Islet of Langerhans (tissue), 1 donor: ENCODE results near the gene MYH9.

ENCODE experiments used
- FAIRE-seq: peaks from one replicate; lab custom pipeline; 2011; peaks lifted over from hg19 to GRCh38; lab: Jason Lieb, UNC

Gene MYH9

DNA sequence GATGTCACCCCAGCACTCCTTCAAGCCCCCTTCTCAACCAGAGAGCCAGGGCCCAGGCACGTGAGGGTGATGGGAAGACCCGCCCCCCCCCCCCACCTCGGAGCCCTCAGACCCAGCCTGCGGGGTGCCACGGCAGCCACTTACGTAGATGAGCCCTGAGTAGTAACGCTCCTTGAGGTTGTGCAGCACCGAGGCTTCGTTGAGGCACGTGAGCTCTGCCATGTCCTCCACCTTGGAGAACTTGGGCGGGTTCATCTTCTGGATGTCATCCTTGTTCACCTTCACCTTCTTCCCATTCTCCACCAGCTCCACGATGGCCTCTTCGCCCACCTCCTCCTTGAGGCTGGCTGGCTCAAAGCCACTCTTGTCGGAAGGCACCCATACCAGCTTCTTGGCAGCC, 39.0 kb downstream of the MYH9 start:
- FAIRE-seq, result no peak

DNA sequence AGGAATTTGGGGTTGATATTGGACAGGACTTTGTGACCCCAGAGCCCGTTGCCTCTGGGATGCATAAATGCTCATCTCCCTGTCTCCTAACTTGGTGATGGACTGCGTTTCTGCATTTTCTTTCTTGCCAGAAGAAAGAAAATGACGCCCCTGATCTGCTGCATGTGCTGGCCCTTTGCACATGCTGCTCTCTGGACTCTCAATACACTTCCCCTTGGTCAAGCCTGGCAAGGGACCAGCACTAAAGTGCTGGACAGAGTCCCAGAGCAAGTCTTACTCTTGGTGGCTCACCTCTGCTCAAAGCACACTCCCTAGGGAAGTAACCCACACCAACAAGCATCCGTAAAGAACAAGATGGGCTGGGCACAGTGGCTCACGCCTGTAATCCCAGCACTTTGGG, 40.7 kb downstream of the MYH9 start:
- FAIRE-seq, result no peak

DNA sequence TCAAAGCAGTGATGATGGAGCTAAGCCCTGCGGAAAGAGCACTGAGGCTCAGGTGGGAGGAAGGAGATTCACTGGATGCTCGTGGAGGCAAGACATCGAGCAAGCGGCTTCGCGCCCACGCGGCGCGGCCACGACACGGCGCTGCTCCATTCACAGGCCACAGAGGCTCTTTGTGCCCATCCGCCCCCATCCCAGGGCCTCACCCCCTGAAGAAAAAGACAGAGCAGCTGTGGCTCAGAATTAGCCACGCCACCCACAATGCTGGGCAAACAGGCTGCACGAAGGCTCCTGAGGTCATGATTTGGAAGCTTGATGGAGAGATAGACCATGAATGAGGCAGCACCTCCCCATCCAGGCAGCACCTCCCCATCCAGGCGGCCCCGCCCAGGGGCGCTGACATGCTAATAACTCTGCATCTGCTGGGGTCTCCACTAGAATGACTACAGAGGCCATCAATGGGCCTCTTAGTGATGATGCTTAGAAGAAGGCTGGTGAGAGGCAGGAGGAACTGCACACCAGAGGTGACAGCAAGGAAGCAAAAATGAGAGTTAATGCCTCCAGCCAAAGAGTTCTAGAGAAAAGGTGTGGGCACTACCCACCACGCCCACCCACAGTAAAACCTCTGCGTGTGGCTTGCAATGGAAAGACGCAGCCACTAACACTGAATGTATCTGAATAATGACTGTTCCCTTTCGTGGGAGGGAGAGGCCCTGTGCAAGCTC, 43.5 kb downstream of the MYH9 start:
- FAIRE-seq, result no peak

DNA sequence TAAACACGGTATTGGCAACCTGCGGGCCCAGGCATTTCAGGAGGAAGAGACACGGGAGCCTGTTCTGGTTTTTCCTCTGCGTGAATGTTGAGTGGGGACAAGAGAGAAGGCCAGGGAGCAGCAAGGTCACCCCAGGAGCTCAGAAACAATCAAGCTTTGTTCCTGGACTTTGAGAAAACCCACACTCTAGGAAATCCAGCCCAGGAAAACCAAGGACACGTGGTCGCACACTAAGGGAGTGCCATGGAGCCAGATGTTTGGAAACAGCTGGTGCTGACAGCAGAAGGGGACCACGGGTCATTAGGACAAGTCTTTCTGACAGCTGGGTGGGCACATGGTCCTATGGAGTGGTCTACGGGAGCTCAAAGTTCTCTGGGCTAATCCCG, 44.1 kb downstream of the MYH9 start:
- FAIRE-seq, result no peak

DNA sequence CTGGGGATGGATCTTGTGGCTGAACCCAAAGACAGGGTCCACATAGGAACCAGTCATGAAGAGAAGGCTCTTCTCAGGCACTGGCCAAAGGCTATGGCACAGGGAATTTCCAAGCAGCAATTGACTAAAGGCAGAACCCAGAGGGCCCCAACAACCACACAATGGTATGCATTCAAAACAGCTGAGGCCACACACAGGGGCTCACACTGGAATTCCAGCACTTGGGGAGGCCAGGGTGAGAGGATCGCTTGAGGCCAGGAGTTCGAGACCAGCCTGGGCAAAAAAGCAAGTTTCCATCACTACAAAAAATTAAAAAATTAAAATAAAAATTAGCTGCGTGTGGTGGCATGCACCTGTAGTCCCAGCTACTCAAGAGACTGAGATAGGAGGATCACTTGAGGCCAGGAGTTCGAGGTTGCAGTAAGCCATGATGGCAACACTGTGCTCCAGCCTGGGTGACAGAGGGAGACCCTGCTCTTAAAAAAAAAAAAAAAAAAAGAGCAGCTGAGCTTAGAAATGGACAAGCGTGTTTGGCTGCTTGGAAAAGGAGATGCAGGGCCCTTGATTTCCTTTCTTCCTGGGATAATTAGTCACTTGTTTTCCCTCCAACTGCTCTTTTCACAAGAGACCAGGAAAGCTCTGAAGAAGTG, 44.6 kb downstream of the MYH9 start:
- FAIRE-seq, result no peak

DNA sequence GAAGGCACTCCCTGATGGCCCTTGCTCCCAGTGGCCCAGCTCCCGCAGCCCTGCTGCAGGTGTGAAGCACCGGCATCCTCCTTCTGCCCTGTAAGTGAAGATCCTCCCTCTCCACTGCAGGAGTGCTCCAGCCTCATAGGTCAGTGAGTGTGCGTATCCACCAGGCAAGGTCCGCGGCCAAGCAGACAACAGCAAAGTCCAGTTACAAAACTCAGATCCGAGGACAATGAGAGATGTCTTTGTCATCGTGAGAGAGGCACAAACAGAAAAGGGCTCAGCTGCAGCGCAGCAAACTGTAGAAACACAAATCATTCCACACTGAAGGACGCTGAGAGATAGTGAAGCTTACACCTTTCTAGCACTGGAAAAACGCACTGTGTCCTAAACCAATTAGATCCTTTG, 46.1 kb downstream of the MYH9 start:
- no peak for FAIRE-seq

DNA sequence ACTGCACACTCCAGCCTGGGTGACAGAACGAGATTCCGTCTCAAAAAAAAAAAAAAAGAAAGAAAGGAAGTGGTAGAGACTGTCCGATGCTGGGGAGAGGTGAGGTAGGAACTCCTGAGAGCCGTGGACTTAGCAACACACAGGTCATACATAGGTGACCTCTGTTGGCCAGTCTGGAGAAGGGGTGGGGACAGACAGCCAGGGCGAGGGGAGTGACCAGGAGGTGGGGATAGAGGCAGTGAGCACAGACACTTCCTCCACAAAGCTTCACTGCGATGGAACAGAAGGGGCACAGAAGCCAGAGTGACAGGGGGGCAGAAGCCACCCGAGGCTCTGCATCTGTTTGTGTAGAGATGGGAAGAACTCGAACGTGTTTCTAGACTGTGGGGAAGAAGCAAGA, 47.1 kb downstream of the MYH9 start:
- FAIRE-seq, result no peak

DNA sequence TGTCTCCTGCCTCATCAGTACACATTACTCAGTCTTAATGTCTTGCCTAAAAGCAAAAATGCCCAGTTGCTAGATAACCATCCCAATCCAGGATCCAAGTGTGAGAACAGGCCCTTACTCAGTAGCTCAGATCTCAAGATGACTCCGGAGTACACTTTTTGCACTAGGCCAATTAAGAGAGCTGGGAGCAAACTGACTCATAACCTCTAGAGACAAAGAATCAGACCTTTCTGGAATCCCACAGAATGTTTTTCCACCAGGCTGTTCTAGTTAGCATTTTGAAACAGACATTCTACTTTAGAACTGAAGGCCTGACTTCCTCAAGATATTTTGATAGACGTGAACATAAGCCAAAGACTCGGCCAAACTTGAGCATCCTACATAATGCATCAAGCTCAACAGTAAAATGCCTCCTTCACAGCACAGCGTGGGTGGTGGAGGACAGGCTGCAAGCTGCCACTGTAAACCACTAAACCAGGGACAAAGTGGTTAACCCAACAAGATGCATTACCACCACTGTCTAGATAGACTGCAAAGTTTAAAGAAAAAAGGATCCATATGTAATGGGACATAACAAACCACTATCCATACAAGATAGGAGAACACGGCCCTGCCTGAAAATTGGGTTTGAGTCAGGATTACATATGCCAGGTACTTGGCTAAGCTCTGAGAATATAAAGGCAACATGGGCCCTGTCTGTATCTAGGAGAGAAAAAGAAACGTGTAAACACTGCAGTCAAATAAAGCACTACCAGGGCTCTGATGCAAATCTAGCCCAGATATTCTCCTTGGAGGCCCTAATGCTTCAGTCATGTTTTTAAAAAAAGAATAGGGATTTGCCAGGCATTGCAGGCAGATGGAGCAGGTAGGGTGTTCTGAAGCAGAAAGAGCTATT, 48.3 kb downstream of the MYH9 start:
- FAIRE-seq, result no peak

DNA sequence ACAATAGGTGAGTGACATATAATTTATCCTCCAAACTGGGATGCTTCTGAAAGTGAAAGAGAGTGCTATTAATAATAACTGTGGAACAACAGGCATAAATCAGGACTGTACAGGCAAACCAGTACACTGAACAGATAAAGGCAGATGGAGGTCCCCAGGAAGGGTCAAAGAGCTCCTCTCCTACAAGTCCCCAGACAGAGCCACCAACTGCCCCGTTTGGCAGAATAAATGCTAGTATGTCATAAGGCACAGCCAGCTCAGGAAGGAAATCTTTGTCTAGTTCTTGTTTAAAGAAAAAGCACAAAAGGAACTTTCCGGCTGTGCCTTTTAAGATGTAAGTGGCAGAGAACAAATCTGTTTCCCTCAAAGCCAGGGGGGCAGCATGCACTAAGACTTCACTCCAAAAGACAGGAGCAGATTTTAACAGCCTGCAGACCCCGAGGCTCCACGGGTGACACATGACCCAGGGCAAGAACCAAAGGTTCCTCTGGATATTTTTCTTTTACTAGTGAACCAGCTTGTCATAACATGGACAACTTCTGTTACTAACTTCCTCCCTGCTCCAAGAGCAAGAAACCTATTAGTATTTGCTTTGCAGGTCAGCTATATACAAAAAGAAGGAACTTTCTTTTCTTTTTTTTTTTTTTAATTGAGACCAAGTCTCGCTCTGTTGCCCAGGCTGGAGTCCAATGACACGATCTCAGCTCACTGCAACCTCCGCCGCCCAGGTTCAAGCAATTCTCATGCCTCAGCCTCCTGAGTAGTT, 50.2 kb downstream of the MYH9 start:
- no peak for FAIRE-seq

DNA sequence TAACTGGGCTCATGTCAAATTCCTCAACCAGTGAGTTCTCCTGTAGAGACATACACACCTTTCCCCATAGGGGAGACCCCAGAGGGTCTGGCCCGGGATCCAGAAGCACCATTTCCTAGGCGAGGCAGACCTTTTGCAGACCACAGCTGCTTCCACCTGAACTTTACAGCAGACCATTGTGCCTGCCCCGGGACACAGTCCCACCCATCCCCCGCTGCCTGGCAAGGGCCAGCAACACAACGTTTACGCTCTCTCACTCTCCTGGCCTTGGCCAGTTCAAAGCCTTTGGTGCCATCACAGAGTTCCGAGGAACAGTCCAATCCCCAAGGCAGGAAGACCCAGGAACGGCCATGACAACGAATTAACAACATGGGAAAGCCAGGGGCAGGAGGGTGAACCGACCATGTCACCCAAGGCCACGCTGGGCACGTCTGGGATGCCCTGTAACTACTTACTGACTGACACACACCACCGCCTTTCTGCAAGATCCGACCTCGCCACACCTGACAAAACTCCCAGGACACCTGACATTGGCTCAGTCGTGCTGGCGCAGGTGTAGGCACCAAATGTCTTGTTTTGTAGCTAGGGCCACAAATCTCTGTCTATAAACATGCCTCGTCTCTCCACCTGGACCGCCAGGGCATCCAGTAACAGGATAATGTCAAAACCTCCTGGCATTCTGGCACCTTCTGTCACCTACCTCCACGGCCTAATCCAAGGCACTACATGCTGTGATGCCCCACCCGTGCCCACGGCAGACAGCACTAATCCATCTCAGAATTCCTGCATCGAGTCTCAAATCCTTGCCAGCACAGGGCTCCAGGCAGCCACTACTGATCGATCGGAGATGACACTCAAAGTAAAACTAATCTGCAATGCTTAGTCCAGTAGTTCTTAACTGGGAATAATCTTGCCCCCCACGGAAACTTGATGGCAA, 51.3 kb downstream of the MYH9 start:
- FAIRE-seq, result no peak

DNA sequence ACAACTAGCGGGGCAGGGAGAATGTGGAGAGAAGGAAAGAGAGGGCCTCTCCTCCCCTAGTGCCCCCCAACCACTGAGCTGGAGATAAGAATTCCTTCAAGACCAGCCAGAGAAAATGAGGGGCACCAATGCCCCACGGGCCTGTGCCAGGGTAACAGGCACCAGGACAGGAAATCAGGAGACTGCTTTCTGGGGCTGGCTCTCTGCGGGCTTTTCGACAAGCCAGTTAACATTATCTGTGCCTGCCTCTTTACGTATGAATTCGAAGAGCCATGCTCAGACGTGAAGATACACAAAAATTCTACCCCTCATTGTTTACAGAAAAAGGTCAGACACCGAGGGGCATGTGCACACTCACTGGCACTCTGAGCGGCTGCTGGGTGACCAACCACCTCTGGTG, 52.1 kb downstream of the MYH9 start:
- no peak for FAIRE-seq

DNA sequence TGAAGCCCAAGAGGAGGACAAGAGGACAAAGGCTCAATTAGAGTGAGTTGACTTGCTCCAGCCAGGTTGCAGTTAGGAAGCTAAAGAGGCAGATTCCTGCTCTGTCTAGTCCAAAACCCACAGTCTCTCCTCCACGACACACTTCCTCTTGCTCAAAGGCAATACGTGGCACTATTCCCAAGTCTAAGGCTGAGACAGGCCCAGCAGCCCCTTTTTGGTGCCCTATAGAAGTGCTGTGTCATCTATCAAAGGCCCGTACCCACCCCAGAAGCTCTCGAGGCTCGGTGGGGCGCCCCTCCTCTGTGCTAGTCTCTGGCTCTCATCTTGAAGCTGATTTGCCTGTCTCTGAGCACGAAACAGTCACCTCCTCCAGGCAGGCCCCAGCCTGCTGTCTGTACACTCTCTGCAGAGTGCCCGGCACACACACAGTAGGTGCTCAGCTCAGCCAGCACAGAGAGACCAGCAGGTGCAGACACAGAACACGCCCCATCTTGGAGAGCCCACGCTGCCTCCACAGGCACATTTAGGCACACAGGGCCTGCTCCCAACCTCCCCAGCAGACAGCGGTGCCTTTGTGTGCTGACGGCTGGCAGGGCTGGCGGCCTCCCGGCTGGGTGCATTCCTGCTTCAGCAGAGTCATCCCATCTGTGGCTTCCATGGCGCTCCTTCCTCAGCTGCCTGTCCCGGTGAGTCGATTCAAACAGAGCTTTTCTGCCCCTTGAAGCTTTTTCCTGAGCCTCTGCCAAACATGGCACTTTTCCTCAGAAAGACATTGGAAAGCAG, 52.8 kb downstream of the MYH9 start:
- FAIRE-seq, result no peak

DNA sequence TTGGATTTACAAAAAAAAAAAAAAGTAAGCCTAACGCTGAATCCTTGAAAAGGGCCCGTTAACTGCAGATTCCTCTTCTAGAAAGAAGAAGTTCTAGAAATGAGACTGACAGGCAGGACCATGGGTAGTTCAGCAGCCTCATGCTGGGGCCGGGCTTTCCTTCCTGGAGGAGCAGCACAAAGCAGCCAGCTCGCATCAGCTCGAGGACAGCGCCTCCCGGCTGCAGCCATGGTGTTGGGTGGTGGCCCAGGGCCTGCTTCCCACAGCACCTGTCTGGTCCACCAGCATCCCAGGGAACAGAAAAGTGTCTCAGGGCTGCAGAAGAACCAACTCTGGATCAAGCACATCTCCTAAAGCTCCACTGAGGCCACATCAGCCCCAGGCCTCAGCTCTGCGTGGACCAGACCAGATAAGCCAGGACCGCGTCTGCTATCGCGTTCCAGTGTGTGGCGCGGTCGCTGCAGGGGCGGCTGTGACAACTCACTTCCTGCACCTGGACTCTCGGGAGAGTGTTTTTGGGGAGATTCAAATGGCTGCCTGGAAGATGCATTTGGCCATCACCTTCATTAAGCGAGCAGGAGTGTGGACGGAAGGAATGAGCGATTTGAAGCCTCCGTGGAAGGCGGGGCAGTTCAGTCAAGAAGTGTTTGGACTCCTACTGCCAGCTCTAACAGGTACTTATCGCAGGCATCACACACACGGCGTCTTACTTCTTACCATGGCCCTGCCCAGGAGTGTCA, 53.5 kb downstream of the MYH9 start:
- FAIRE-seq, result no peak

DNA sequence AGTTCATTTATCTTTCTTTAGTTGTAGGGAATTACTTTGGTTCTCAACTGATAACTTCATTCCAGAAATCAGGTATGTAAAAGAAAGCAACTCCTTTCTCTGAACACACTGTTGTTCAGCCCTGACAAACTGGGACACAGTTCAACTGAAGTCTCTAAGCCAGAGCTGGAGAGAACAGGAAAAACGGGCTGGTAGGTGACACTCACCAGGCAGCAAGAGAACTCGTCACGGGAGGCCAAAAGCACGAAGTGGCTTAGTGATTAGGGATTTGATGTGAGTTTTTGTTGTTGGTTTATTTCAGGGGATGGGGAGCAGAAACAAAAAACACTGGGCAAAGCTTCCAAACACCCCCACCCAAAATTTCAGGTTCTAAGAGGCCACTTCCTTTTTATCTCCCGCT, 54.1 kb downstream of the MYH9 start:
- FAIRE-seq, result no peak

DNA sequence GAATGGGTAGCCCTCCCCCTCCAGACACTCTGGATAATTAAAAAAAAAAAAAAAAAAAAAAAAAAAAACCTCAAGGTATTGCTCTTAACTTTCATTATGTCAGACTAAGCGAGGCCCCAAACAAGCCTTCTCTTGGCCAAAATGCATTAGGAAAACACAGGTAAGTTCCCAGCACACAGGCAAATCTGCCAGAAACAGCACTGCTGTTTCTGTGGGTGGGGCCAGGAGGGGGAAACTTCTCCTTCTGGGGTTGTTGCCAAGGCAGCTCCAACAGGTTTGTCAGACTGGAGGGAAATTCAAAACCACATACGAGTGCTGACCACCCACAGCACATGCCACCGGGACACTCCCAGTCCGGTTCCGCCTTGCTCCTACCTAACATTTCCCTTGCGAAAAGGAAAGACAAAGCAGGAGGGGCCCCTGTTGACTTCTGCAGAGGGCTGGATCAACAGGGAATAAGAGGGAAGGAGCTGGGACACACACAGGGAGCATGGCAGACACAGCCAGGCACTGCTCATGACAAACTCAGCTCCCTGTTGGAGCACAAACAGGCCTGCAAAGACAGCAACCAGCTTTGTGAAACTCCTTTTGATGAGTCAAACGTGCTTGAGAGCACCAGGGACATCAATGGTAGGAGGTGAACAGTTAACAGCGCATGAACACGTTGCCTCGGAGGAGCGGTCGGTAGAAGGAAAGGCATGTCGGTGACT, 55.0 kb downstream of the MYH9 start:
- no peak for FAIRE-seq

DNA sequence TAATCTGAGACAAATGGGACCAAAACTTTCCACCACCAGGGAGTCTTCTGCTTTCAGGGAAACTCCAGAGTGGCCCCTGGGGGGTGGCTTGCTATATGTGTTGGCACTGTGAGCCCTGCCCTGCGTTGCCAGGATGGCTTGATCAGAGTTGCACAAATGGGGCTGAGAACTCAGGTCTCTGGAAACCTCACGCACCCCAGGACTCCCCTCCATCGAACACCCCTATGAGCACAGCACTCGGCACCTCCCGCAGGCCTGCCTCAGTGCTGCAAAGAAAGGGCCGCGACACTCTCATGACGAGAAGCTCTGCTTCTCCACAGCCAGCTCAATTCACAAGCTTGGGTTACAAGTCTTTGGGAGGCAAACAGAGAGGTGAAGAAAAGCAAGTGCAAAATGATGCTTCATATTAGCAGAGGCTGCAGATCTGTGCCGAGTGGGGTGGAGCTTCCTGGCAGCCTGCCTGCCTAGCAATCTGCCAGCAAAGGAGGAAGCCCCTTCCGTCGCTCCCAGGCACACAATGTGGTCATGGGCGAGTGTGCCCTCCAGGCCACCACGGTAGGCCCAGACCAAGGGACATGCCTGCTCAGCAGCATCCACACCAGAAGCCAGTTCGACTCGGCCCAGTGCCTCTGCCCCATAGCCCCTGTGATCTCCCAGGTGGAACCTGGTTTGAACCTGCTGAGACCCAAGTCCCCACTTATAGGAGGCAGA, 55.7 kb downstream of the MYH9 start:
- no peak for FAIRE-seq

DNA sequence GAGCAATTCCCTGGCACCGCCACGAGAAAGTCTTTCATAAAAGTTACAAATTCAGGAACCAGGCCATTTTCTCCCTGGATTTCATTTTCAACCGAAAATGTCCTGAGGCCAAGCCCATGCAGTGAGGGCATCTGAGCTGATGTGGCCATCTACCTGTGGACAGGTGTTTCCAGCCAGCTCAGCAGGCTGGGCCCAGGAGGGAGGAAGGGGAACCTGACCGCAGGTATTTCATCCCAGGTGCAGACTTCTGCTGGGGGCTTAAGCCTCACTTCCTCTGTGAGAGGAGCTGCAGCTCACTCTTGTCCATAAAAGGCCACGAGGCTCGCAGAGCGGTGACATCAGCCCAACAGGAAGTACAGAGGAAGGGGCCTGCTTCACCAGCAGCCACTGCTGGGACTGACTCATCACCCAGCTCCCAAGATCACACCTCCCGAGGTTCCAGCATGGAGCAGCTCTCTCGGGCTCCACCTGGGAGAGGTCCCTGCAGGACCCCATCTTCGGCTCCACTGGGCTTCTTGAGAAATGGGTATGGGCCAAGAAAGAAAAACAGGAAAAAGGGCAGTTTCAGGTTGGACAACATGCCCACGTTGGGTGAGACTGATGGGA, 56.4 kb downstream of the MYH9 start:
- FAIRE-seq, result no peak

DNA sequence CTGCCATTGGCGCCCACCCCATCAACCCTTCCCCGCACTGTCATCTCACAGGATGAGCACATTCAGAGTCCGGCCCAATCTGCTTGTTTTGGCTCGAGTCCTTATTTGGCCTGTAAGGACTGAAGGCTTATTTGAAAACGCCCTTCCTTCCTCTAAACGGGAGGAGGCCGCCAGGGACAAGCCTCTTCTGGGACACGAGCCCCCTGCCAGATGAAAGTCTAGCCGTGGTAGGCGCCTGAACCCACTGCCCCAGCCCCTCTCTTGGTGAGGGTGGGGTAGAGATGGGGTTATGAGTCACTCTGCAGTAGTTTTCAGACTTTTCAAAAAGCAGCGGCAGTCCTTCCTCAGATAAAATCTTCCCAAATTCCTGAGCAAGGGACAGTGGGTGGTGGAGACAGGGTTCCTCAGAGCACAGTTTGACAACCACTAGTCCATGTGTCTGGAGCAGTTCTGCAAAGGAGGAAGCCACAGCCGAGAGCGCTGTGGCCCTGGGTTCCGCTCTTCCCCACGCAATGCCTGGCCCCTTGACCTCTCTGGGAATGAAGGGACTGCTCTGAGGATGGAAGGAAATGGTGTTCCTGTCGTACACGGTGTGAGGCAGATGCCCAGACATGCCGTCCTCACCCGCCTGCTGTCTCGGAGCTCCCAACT, 57.0 kb downstream of the MYH9 start:
- no peak for FAIRE-seq
